HepG2 (cell line): ENCODE data around the gene TRAPPC10. TPM values are rescaled to one million over a fixed set of nuclear protein-coding genes. Genes with fewer than 3 reads are reported as not detected.

Experiments
- ATAD3A ChIP-seq: sonication (generic); formaldehyde crosslinking; IDR thresholded peaks from 2 replicates; pipeline ENCODE4 v1.4.0; 2020; ENCODE audit warnings: missing genetic modification reagents
- HMG20B ChIP-seq: conservative IDR thresholded peaks from 2 replicates; pipeline ENCODE4 v1.6.1; 2016; ENCODE audit warnings: missing genetic modification reagents, missing compliant biosample characterization
- ISX ChIP-seq: sonication (generic); formaldehyde crosslinking; conservative IDR thresholded peaks from 2 replicates; pipeline ENCODE4 v1.5.0; 2020; ENCODE audit warnings: missing genetic modification reagents
- MEIS2 ChIP-seq: sonication (generic); formaldehyde crosslinking; IDR thresholded peaks from 2 replicates; pipeline ENCODE4 v1.9.0; 2021; ENCODE audit warnings: mild to moderate bottlenecking, missing genetic modification reagents
- NFIB ChIP-seq: sonication (generic); formaldehyde crosslinking; IDR thresholded peaks from 2 replicates; pipeline ENCODE4 v1.9.0; 2021; ENCODE audit warnings: missing genetic modification reagents, mild to moderate bottlenecking, borderline replicate concordance
- RAD51 ChIP-seq: fragments of 450-650 bp; IDR thresholded peaks from 2 replicates; pipeline ENCODE4 v1.6.1; 2016; ENCODE audit warnings: borderline replicate concordance
- RXRA ChIP-seq: sonication (generic); formaldehyde crosslinking; IDR thresholded peaks from 2 replicates; pipeline ENCODE4 v1.5.1; 2020; ENCODE audit warnings: missing genetic modification reagents
- SMAD9 ChIP-seq: sonication (generic); formaldehyde crosslinking; IDR thresholded peaks from 2 replicates; pipeline ENCODE4 v1.5.1; 2020; ENCODE audit warnings: mild to moderate bottlenecking, missing genetic modification reagents
- TAF1 ChIP-seq: sonication (generic); formaldehyde crosslinking; IDR thresholded peaks from 2 replicates; pipeline ENCODE4 v1.4.0; 2020; ENCODE audit warnings: missing genetic modification reagents
- TCF7L2 ChIP-seq: IDR thresholded peaks from 2 replicates; pipeline ENCODE4 v1.6.1; 2011; ENCODE audit warnings: mild to moderate bottlenecking, low read depth, low read length, moderate library complexity
- TOE1 ChIP-seq: sonication (generic); formaldehyde crosslinking; IDR thresholded peaks from 2 replicates; pipeline ENCODE4 v1.4.0; 2020; ENCODE audit warnings: mild to moderate bottlenecking, missing genetic modification reagents
- YEATS4 ChIP-seq: sonication (generic); formaldehyde crosslinking; IDR thresholded peaks from 2 replicates; pipeline ENCODE4 v1.4.0; 2020; ENCODE audit warnings: missing genetic modification reagents, borderline replicate concordance
- ZFAT ChIP-seq: sonication (generic); formaldehyde crosslinking; conservative IDR thresholded peaks from 2 replicates; pipeline ENCODE4 v1.8.1; 2023; ENCODE audit warnings: missing genetic modification reagents, inconsistent platforms
- ZFP36L1 ChIP-seq: sonication (generic); formaldehyde crosslinking; IDR thresholded peaks from 2 replicates; pipeline ENCODE4 v1.8.0; 2022; ENCODE audit warnings: mild to moderate bottlenecking, missing genetic modification reagents, moderate library complexity
- ZMYM2 ChIP-seq: sonication (generic); formaldehyde crosslinking; IDR thresholded peaks from 2 replicates; pipeline ENCODE4 v1.8.0; 2022; ENCODE audit warnings: mild to moderate bottlenecking, missing genetic modification reagents
- ZNF296 ChIP-seq: sonication (generic); formaldehyde crosslinking; conservative IDR thresholded peaks from 2 replicates; pipeline ENCODE4 v1.5.0; 2020; ENCODE audit warnings: mild to moderate bottlenecking, missing genetic modification reagents
- ZNF331 ChIP-seq: sonication (generic); formaldehyde crosslinking; IDR thresholded peaks from 2 replicates; pipeline ENCODE4 v1.4.0; 2020; ENCODE audit warnings: missing genetic modification reagents
- polyA plus RNA-seq, 8 experiments: library from polyadenylated mRNA; depleted of rRNA in 3 of 8; stranded (reverse) in 7 of 8; unstranded in 1 of 8; fragments of >200 nt; fragmentation: Illumina TruSeq in 4 of 8; extraction: Trizol in 4 of 8; gene quantifications; 2 replicates each; pipeline versions ENCODE4 v1.2.1 to v1.2.3, GENCODE V29; 2011 to 2016; ENCODE audit warnings: low read depth in 4 of 8, missing spikeins in 1 of 8, mixed read lengths in 1 of 8; ENCODE audit not compliant: insufficient read depth in 1 of 8
- total RNA-seq, 5 experiments: library from RNA; depleted of rRNA; stranded (reverse); fragments of >200 nt; fragmentation: Illumina TruSeq; extraction: Trizol; gene quantifications; 2 replicates each; pipeline ENCODE4 v1.2.3, GENCODE V29; 2016; ENCODE audit warnings: low read depth in 1 of 5
- TF ChIP-seq, protein P1 (sequence below): sonication (generic); formaldehyde crosslinking; IDR thresholded peaks from 2 replicates; pipeline ENCODE4 v1.4.0; 2020; ENCODE audit warnings: missing genetic modification reagents
- TF ChIP-seq, protein P2 (sequence below): sonication (generic); formaldehyde crosslinking; IDR thresholded peaks from 2 replicates; pipeline ENCODE4 v1.4.0; 2020; ENCODE audit warnings: mild to moderate bottlenecking, missing genetic modification reagents
- TF ChIP-seq, protein P3 (sequence below): sonication (generic); formaldehyde crosslinking; IDR thresholded peaks from 2 replicates; pipeline ENCODE4 v1.5.1; 2020; ENCODE audit warnings: mild to moderate bottlenecking, missing genetic modification reagents, moderate library complexity
- TF ChIP-seq, protein P4 (sequence below): sonication (generic); formaldehyde crosslinking; IDR thresholded peaks from 2 replicates; pipeline ENCODE4 v1.5.0; 2020; ENCODE audit warnings: missing genetic modification reagents

Gene TRAPPC10
- total and polyA plus RNA-seq, 2 of the 13 experiments (the other 11 are each of a cell fraction or from before 2014, with no cell fraction given): 10.6 to 16.5 TPM

DNA sequence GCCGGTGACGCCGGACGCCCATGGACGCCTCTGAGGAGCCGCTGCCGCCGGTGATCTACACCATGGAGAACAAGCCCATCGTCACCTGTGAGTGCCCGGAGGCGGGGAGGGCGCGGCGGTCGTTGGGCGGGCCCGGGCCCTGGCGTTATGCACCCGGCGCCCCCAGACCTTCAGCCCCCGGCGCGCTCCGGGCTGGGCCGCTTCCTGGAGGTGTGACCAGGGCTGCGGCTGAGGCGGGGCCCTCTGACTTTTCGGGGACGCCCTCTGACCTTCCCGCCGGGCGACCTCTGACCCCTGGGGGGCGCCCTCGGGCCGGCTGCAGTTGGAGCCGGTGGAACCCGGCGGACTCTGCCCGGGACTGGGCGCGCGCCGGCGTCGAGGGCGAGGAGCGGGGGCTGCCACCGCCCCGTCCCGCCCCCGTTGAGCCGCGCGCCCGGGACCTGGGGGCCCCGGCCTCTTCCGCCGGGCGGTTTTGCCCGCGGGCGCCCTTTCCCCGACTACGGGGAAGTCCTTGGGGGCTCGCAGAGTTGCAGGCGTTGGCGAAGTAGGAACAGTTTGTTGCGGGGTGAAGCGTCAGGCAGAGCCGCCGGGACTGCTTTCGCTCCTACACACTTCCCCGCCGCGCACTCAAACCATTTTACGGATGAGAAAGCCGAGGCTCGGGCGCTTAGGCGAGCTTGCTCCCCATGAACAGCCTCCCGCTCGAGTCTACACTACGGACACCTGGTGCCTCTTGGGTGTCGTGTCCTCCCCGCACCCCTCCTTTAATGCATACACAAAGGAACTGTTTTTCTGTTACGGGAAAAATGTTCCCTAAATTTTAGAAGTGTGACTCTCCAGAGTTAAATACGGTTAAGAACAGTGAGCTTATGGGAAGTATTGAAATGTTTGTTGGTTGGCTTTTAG lies 618 bp downstream of the TRAPPC10 start (continued):
- TF ChIP-seq, protein P1, sequence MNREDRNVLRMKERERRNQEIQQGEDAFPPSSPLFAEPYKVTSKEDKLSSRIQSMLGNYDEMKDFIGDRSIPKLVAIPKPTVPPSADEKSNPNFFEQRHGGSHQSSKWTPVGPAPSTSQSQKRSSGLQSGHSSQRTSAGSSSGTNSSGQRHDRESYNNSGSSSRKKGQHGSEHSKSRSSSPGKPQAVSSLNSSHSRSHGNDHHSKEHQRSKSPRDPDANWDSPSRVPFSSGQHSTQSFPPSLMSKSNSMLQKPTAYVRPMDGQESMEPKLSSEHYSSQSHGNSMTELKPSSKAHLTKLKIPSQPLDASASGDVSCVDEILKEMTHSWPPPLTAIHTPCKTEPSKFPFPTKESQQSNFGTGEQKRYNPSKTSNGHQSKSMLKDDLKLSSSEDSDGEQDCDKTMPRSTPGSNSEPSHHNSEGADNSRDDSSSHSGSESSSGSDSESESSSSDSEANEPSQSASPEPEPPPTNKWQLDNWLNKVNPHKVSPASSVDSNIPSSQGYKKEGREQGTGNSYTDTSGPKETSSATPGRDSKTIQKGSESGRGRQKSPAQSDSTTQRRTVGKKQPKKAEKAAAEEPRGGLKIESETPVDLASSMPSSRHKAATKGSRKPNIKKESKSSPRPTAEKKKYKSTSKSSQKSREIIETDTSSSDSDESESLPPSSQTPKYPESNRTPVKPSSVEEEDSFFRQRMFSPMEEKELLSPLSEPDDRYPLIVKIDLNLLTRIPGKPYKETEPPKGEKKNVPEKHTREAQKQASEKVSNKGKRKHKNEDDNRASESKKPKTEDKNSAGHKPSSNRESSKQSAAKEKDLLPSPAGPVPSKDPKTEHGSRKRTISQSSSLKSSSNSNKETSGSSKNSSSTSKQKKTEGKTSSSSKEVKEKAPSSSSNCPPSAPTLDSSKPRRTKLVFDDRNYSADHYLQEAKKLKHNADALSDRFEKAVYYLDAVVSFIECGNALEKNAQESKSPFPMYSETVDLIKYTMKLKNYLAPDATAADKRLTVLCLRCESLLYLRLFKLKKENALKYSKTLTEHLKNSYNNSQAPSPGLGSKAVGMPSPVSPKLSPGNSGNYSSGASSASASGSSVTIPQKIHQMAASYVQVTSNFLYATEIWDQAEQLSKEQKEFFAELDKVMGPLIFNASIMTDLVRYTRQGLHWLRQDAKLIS (CRISPR knock-in tag): no peak
- TF ChIP-seq TCF7L2 (no peak), ZFP36L1 (CRISPR knock-in tag) (no peak), ZMYM2 (CRISPR knock-in tag) (0 out of 2 replicates have a peak, but pooled peaks have one; percentile 22), HMG20B (CRISPR knock-in tag) (no peak), ZNF331 (CRISPR knock-in tag) (peak; percentile 39; the same call in 1 of the 2 replicates), ZFAT (CRISPR knock-in tag) (no peak), TOE1 (CRISPR knock-in tag) (no peak), ZNF296 (no peak), ATAD3A (CRISPR knock-in tag) (no peak), NFIB (CRISPR knock-in tag) (no peak), RAD51 (no peak), YEATS4 (CRISPR knock-in tag) (no peak; the same call in 1 of the 2 replicates), TAF1 (CRISPR knock-in tag) (0 out of 2 replicates have a peak, but pooled peaks have one; percentile 6), RXRA (CRISPR knock-in tag) (0 out of 2 replicates have a peak, but pooled peaks have one; percentile 19), MEIS2 (CRISPR knock-in tag) (no peak), ISX (CRISPR knock-in tag) (no peak), SMAD9 (CRISPR knock-in tag) (no peak)
- TF ChIP-seq, protein P2, sequence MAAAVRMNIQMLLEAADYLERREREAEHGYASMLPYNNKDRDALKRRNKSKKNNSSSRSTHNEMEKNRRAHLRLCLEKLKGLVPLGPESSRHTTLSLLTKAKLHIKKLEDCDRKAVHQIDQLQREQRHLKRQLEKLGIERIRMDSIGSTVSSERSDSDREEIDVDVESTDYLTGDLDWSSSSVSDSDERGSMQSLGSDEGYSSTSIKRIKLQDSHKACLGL (CRISPR knock-in tag): 0 out of 2 replicates have a peak, but pooled peaks have one; percentile 2
- TF ChIP-seq, protein P3, sequence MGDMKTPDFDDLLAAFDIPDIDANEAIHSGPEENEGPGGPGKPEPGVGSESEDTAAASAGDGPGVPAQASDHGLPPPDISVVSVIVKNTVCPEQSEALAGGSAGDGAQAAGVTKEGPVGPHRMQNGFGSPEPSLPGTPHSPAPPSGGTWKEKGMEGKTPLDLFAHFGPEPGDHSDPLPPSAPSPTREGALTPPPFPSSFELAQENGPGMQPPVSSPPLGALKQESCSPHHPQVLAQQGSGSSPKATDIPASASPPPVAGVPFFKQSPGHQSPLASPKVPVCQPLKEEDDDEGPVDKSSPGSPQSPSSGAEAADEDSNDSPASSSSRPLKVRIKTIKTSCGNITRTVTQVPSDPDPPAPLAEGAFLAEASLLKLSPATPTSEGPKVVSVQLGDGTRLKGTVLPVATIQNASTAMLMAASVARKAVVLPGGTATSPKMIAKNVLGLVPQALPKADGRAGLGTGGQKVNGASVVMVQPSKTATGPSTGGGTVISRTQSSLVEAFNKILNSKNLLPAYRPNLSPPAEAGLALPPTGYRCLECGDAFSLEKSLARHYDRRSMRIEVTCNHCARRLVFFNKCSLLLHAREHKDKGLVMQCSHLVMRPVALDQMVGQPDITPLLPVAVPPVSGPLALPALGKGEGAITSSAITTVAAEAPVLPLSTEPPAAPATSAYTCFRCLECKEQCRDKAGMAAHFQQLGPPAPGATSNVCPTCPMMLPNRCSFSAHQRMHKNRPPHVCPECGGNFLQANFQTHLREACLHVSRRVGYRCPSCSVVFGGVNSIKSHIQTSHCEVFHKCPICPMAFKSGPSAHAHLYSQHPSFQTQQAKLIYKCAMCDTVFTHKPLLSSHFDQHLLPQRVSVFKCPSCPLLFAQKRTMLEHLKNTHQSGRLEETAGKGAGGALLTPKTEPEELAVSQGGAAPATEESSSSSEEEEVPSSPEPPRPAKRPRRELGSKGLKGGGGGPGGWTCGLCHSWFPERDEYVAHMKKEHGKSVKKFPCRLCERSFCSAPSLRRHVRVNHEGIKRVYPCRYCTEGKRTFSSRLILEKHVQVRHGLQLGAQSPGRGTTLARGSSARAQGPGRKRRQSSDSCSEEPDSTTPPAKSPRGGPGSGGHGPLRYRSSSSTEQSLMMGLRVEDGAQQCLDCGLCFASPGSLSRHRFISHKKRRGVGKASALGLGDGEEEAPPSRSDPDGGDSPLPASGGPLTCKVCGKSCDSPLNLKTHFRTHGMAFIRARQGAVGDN: peak; percentile 46
- TF ChIP-seq, protein P4, sequence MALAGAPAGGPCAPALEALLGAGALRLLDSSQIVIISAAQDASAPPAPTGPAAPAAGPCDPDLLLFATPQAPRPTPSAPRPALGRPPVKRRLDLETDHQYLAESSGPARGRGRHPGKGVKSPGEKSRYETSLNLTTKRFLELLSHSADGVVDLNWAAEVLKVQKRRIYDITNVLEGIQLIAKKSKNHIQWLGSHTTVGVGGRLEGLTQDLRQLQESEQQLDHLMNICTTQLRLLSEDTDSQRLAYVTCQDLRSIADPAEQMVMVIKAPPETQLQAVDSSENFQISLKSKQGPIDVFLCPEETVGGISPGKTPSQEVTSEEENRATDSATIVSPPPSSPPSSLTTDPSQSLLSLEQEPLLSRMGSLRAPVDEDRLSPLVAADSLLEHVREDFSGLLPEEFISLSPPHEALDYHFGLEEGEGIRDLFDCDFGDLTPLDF (CRISPR knock-in tag): 0 out of 2 replicates have a peak, but pooled peaks have one; percentile 8
